HepG2 (cell line): ENCODE data around the gene SOBP. TPM values are rescaled to one million over a fixed set of nuclear protein-coding genes. Genes with fewer than 3 reads are reported as not detected.

Source experiments
- ELF4 ChIP-seq: sonication (generic); formaldehyde crosslinking; IDR thresholded peaks from 2 replicates; pipeline ENCODE4 v1.5.0; 2020; ENCODE audit warnings: missing genetic modification reagents, mild to moderate bottlenecking, moderate library complexity, borderline replicate concordance
- EZH2 ChIP-seq: conservative IDR thresholded peaks from 2 replicates; pipeline ENCODE4 v1.6.1; 2012; ENCODE audit warnings: mild to moderate bottlenecking, low read depth, low read length, moderate library complexity
- HNF4G ChIP-seq, 2 experiments: sonication (generic) in 1 of 2; formaldehyde crosslinking in 1 of 2; IDR thresholded peaks; 2 replicates each; pipeline versions ENCODE4 v1.4.0 to v1.6.1; 2011 to 2020; ENCODE audit warnings: borderline replicate concordance in 2 of 2, low read depth in 2 of 2, mild to moderate bottlenecking in 2 of 2, low read length in 1 of 2, missing genetic modification reagents in 1 of 2, moderate library complexity in 1 of 2
- SMARCE1 ChIP-seq: fragments of 450-650 bp; IDR thresholded peaks from 2 replicates; pipeline ENCODE4 v1.6.1; 2017; ENCODE audit warnings: borderline replicate concordance
- TOE1 ChIP-seq: sonication (generic); formaldehyde crosslinking; IDR thresholded peaks from 2 replicates; pipeline ENCODE4 v1.4.0; 2020; ENCODE audit warnings: mild to moderate bottlenecking, missing genetic modification reagents
- ZNF136 ChIP-seq: sonication (generic); formaldehyde crosslinking; IDR thresholded peaks from 2 replicates; pipeline ENCODE4 v1.8.1; 2022; ENCODE audit warnings: low read depth, mild to moderate bottlenecking, moderate library complexity, missing genetic modification reagents
- ZNF333 ChIP-seq: sonication (generic); formaldehyde crosslinking; IDR thresholded peaks from 2 replicates; pipeline ENCODE4 v1.4.0; 2020; ENCODE audit warnings: mild to moderate bottlenecking, missing genetic modification reagents, borderline replicate concordance
- ZNF446 ChIP-seq: sonication (generic); formaldehyde crosslinking; IDR thresholded peaks from 2 replicates; pipeline ENCODE4 v1.5.0; 2020; ENCODE audit warnings: mild to moderate bottlenecking, missing genetic modification reagents
- ZNF564 ChIP-seq: sonication (generic); formaldehyde crosslinking; IDR thresholded peaks from 2 replicates; pipeline ENCODE4 v1.8.1; 2023; ENCODE audit warnings: mild to moderate bottlenecking, missing genetic modification reagents
- ZNF616 ChIP-seq: sonication (generic); formaldehyde crosslinking; IDR thresholded peaks from 2 replicates; pipeline ENCODE4 v1.5.0; 2020; ENCODE audit warnings: low read depth, mild to moderate bottlenecking, missing genetic modification reagents
- ZNF841 ChIP-seq: sonication (generic); formaldehyde crosslinking; IDR thresholded peaks from 2 replicates; pipeline ENCODE4 v1.8.1; 2023; ENCODE audit warnings: missing genetic modification reagents, borderline replicate concordance
- ZSCAN30 ChIP-seq: sonication (generic); formaldehyde crosslinking; IDR thresholded peaks from 2 replicates; pipeline ENCODE4 v1.5.0; 2020; ENCODE audit warnings: mild to moderate bottlenecking, missing genetic modification reagents
- polyA plus RNA-seq, 8 experiments: library from polyadenylated mRNA; depleted of rRNA in 3 of 8; stranded (reverse) in 7 of 8; unstranded in 1 of 8; fragments of >200 nt; fragmentation: Illumina TruSeq in 4 of 8; extraction: Trizol in 4 of 8; gene quantifications; 2 replicates each; pipeline versions ENCODE4 v1.2.1 to v1.2.3, GENCODE V29; 2011 to 2016; ENCODE audit warnings: low read depth in 4 of 8, missing spikeins in 1 of 8, mixed read lengths in 1 of 8; ENCODE audit not compliant: insufficient read depth in 1 of 8
- total RNA-seq, 5 experiments: library from RNA; depleted of rRNA; stranded (reverse); fragments of >200 nt; fragmentation: Illumina TruSeq; extraction: Trizol; gene quantifications; 2 replicates each; pipeline ENCODE4 v1.2.3, GENCODE V29; 2016; ENCODE audit warnings: low read depth in 1 of 5
- TF ChIP-seq, protein P1 (sequence below): sonication (generic); formaldehyde crosslinking; IDR thresholded peaks from 2 replicates; pipeline ENCODE4 v1.9.0; 2022; ENCODE audit warnings: missing genetic modification reagents, mild to moderate bottlenecking, borderline replicate concordance
- TF ChIP-seq, protein P2 (sequence below): sonication (generic); formaldehyde crosslinking; IDR thresholded peaks from 2 replicates; pipeline ENCODE4 v1.9.0; 2021; ENCODE audit warnings: missing genetic modification reagents, borderline replicate concordance
- TF ChIP-seq, protein P3 (sequence below): sonication (generic); formaldehyde crosslinking; IDR thresholded peaks from 2 replicates; pipeline ENCODE4 v1.4.0; 2020; ENCODE audit warnings: mild to moderate bottlenecking, missing genetic modification reagents
- TF ChIP-seq, protein P4 (sequence below): sonication (generic); formaldehyde crosslinking; IDR thresholded peaks from 2 replicates; pipeline ENCODE4 v1.4.0; 2020; ENCODE audit warnings: missing genetic modification reagents

The SOBP gene
- total and polyA plus RNA-seq, 2 of the 13 experiments (the other 11 are each of a cell fraction or from before 2014, with no cell fraction given) = 1.5 to 6.9 TPM

DNA sequence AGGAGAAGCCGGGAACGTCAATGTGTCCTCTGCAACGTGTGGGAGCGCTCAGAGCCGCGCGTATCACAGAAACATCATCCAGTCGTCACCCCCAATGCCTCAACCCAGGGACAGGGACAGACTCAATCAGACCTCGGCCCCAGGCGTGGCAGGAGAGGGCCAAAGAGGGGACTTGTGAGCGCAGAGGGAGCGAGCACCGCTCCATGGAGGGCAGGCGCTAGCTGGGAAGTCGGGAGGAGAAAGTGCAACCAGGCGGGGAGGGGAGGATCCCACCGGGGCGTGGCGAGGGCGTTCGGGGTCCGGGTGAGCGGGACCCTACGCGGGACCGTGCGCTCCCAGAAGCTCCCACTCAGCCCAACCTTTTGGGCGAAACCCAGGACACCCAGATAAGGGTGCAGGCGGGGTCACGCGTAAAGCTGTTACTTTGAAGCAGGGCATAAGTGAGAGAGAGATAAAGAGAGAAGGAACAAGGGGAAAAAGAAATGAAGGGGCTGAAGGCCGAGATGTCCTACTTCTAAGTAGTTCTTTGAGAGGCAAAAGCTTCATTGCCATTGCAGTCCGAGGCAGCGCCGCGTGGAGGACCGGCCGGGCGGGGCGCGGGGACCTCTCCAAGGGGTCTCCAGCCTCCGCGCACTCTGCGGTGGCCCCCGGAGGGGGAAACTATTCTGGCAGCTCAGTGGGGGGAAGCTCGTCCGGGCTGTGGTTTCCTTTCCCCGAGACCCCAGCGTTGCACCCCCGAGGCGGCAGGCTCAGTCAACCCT lies 862 bp upstream of the SOBP start (continued):
- no peak for TF ChIP-seq ZNF136 (CRISPR knock-in tag)
- TF ChIP-seq EZH2 = no peak
- TF ChIP-seq ZNF333 = no peak
- TF ChIP-seq, protein P1, sequence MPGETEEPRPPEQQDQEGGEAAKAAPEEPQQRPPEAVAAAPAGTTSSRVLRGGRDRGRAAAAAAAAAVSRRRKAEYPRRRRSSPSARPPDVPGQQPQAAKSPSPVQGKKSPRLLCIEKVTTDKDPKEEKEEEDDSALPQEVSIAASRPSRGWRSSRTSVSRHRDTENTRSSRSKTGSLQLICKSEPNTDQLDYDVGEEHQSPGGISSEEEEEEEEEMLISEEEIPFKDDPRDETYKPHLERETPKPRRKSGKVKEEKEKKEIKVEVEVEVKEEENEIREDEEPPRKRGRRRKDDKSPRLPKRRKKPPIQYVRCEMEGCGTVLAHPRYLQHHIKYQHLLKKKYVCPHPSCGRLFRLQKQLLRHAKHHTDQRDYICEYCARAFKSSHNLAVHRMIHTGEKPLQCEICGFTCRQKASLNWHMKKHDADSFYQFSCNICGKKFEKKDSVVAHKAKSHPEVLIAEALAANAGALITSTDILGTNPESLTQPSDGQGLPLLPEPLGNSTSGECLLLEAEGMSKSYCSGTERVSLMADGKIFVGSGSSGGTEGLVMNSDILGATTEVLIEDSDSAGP (CRISPR knock-in tag) = peak; percentile 54; the same call in 1 of the 2 replicates
- no peak for TF ChIP-seq ZNF564 (CRISPR knock-in tag)
- peak; percentile 48; the same call in 1 of the 2 replicates for TF ChIP-seq ZNF446 (CRISPR knock-in tag)
- no peak for TF ChIP-seq ELF4
- TF ChIP-seq HNF4G (IDR thresholded peaks at IDR 0.05; ENCODE audit: borderline replicate concordance, low read depth, low read length) = no peak
- no peak for TF ChIP-seq HNF4G (CRISPR knock-in tag; IDR thresholded peaks at IDR 0.05; ENCODE audit: borderline replicate concordance, low read depth)
- TF ChIP-seq, protein P2, sequence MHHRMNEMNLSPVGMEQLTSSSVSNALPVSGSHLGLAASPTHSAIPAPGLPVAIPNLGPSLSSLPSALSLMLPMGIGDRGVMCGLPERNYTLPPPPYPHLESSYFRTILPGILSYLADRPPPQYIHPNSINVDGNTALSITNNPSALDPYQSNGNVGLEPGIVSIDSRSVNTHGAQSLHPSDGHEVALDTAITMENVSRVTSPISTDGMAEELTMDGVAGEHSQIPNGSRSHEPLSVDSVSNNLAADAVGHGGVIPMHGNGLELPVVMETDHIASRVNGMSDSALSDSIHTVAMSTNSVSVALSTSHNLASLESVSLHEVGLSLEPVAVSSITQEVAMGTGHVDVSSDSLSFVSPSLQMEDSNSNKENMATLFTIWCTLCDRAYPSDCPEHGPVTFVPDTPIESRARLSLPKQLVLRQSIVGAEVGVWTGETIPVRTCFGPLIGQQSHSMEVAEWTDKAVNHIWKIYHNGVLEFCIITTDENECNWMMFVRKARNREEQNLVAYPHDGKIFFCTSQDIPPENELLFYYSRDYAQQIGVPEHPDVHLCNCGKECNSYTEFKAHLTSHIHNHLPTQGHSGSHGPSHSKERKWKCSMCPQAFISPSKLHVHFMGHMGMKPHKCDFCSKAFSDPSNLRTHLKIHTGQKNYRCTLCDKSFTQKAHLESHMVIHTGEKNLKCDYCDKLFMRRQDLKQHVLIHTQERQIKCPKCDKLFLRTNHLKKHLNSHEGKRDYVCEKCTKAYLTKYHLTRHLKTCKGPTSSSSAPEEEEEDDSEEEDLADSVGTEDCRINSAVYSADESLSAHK (CRISPR knock-in tag) = no peak
- TF ChIP-seq, protein P3, sequence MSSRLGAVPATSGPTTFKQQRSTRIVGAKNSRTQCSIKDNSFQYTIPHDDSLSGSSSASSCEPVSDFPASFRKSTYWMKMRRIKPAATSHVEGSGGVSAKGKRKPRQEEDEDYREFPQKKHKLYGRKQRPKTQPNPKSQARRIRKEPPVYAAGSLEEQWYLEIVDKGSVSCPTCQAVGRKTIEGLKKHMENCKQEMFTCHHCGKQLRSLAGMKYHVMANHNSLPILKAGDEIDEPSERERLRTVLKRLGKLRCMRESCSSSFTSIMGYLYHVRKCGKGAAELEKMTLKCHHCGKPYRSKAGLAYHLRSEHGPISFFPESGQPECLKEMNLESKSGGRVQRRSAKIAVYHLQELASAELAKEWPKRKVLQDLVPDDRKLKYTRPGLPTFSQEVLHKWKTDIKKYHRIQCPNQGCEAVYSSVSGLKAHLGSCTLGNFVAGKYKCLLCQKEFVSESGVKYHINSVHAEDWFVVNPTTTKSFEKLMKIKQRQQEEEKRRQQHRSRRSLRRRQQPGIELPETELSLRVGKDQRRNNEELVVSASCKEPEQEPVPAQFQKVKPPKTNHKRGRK = no peak
- no peak for TF ChIP-seq SMARCE1
- TF ChIP-seq, protein P4, sequence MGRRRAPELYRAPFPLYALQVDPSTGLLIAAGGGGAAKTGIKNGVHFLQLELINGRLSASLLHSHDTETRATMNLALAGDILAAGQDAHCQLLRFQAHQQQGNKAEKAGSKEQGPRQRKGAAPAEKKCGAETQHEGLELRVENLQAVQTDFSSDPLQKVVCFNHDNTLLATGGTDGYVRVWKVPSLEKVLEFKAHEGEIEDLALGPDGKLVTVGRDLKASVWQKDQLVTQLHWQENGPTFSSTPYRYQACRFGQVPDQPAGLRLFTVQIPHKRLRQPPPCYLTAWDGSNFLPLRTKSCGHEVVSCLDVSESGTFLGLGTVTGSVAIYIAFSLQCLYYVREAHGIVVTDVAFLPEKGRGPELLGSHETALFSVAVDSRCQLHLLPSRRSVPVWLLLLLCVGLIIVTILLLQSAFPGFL = no peak
- TF ChIP-seq ZSCAN30 (CRISPR knock-in tag) = no peak
- TF ChIP-seq TOE1 (CRISPR knock-in tag) = no peak
- TF ChIP-seq ZNF841 = no peak
- TF ChIP-seq ZNF616 = no peak
